IMR-90 (cell line): ENCODE measurements around the gene FGA. TPM values are rescaled to one million over a fixed set of nuclear protein-coding genes. Genes with fewer than 3 reads are reported as not detected.

Source experiments
- ATAC-seq: fragments of 200-7000 bp; cut with Tn5 transposase; 2 replicates; pipeline ENCODE4 v1.9.1; 2020; ENCODE audit warnings: low read depth, mild to moderate bottlenecking, moderate library complexity
- BruUV-seq: library from RNA; stranded (reverse); fragments of 400-500 nt; replicated peaks from 2 replicates; lab custom pipeline; 2021; lab: Mats Ljungman, UMichigan
- CTCF ChIA-PET: fragments of 300-600 bp; formaldehyde crosslinking; extraction: SDS; loops from one replicate; lab custom pipeline; 2021; ENCODE audit warnings: antibody characterized with exemption; lab: Yijun Ruan, JAX
- POLR2A ChIA-PET: fragments of 300-600 bp; sonication (Branson Sonifier 250); formaldehyde crosslinking; loops from one replicate; lab custom pipeline; 2022; ENCODE audit warnings: antibody characterized with exemption; ENCODE audit not compliant: unreplicated experiment; lab: Charles Lee
- DNase-seq: peaks from one replicate; pipeline ENCODE4 v3.0.0; 2013
- H2AFZ ChIP-seq: replicated peaks from 2 replicates; pipeline ENCODE3; 2013; ENCODE audit warnings: low read length, mild to moderate bottlenecking; ENCODE audit not compliant: poor library complexity
- H2AK5ac ChIP-seq: 2 replicates; pipeline ENCODE4 v1.6.1; 2013; ENCODE audit warnings: low read depth, low read length, inconsistent platforms
- H2AK9ac ChIP-seq: replicated peaks from 2 replicates; pipeline ENCODE3; 2013; ENCODE audit warnings: mild to moderate bottlenecking, low read depth, low read length, moderate library complexity; ENCODE audit not compliant: poor library complexity
- H2BK120ac ChIP-seq: 2 replicates; pipeline ENCODE4 v1.6.1; 2013; ENCODE audit warnings: low read depth, low read length, inconsistent platforms
- H2BK15ac ChIP-seq: 3 replicates; pipeline ENCODE4 v1.6.1; 2013; ENCODE audit warnings: low read depth, low read length, inconsistent platforms
- H2BK20ac ChIP-seq: 2 replicates; pipeline ENCODE4 v1.6.1; 2013; ENCODE audit warnings: low read depth, mild to moderate bottlenecking, inconsistent platforms, low read length, moderate library complexity
- H2BK5ac ChIP-seq: 2 replicates; pipeline ENCODE4 v1.6.1; 2013; ENCODE audit warnings: mild to moderate bottlenecking, low read depth, low read length, inconsistent platforms; ENCODE audit not compliant: poor library complexity, severe bottlenecking
- H3K14ac ChIP-seq: replicated peaks from 2 replicates; pipeline ENCODE4 v1.6.1; 2013; ENCODE audit warnings: low read depth, low read length, inconsistent platforms
- H3K18ac ChIP-seq: 2 replicates; pipeline ENCODE4 v1.6.1; 2013; ENCODE audit warnings: low read depth, low read length, control low read depth
- H3K23ac ChIP-seq: 2 replicates; pipeline ENCODE4 v1.6.1; 2013; ENCODE audit warnings: low read depth, low read length, inconsistent platforms
- H3K27ac ChIP-seq: 2 replicates; pipeline ENCODE4 v1.5.1; 2013; ENCODE audit warnings: mild to moderate bottlenecking, control low read depth, low read length; ENCODE audit not compliant: insufficient read depth
- H3K27me3 ChIP-seq: 2 replicates; pipeline ENCODE4 v1.6.1; 2013; ENCODE audit warnings: low read length; ENCODE audit not compliant: control insufficient read depth, insufficient read depth
- H3K36me3 ChIP-seq: 2 replicates; pipeline ENCODE4 v1.6.1; 2013; ENCODE audit warnings: low read length, mixed read lengths; ENCODE audit not compliant: control insufficient read depth, insufficient read depth
- H3K4ac ChIP-seq: 2 replicates; pipeline ENCODE4 v1.6.1; 2013; ENCODE audit warnings: low read depth, low read length, inconsistent platforms
- H3K4me1 ChIP-seq: 2 replicates; pipeline ENCODE4 v1.6.1; 2013; ENCODE audit warnings: low read length, mixed read lengths; ENCODE audit not compliant: control insufficient read depth, insufficient read depth
- H3K4me2 ChIP-seq: 2 replicates; pipeline ENCODE4 v1.6.1; 2013; ENCODE audit warnings: low read depth, mild to moderate bottlenecking, control low read depth, low read length, moderate library complexity
- H3K4me3 ChIP-seq: 2 replicates; pipeline ENCODE4 v1.5.1; 2013; ENCODE audit warnings: low read depth, mild to moderate bottlenecking, control low read depth, low read length, moderate library complexity; ENCODE audit not compliant: insufficient read depth
- H3K56ac ChIP-seq: 2 replicates; pipeline ENCODE4 v1.6.1; 2013; ENCODE audit warnings: low read length, inconsistent platforms; ENCODE audit not compliant: insufficient read depth; ENCODE audit errors: extremely low read depth
- H3K79me1 ChIP-seq, 2 experiments: 2 replicates each; pipeline ENCODE4 v1.6.1; 2013; ENCODE audit warnings: low read length in 2 of 2, inconsistent platforms in 1 of 2, low read depth in 1 of 2
- H3K9ac ChIP-seq: 2 replicates; pipeline ENCODE4 v1.6.1; 2013; ENCODE audit warnings: low read depth, low read length, control low read depth
- H3K9me1 ChIP-seq: 2 replicates; pipeline ENCODE4 v1.6.1; 2013; ENCODE audit warnings: low read length, inconsistent platforms; ENCODE audit not compliant: insufficient read depth
- H3K9me3 ChIP-seq: 2 replicates; pipeline ENCODE4 v1.6.1; 2013; ENCODE audit warnings: low read length; ENCODE audit not compliant: control insufficient read depth, insufficient read depth
- H4K20me1 ChIP-seq: 2 replicates; pipeline ENCODE4 v1.6.1; 2013; ENCODE audit warnings: low read length, inconsistent platforms; ENCODE audit not compliant: insufficient read depth
- H4K5ac ChIP-seq: 2 replicates; pipeline ENCODE4 v1.6.1; 2013; ENCODE audit warnings: mild to moderate bottlenecking, low read depth, low read length, control low read depth
- H4K8ac ChIP-seq, 2 experiments: 2 replicates each; pipeline ENCODE4 v1.6.1; 2013; ENCODE audit warnings: low read depth in 2 of 2, low read length in 2 of 2, control low read depth in 1 of 2, inconsistent platforms in 1 of 2
- H4K91ac ChIP-seq: 2 replicates; pipeline ENCODE4 v1.6.1; 2013; ENCODE audit warnings: low read depth, low read length, inconsistent platforms; ENCODE audit not compliant: insufficient read depth
- BHLHE40 ChIP-seq: fragments of 150-350 bp; IDR thresholded peaks from 2 replicates; pipeline ENCODE4 v1.6.1; 2016; ENCODE audit warnings: mild to moderate bottlenecking, low read depth, low read length
- CEBPB ChIP-seq: IDR thresholded peaks from 2 replicates; pipeline ENCODE4 v1.6.1; 2012; ENCODE audit warnings: low read depth, low read length, improper control_type of control experiment
- WGBS, 2 experiments: methylation state at CpG; one replicate each; pipeline versions ENCODE4 v1.1.5 to v1.1.7; 2013; ENCODE audit warnings: missing lambda C conversion rate in 2 of 2; ENCODE audit not compliant: insufficient read length in 1 of 2; ENCODE audit errors: extremely low coverage in 2 of 2; 5-methylcytosine and 5-hydroxymethylcytosine counted together
- dilution Hi-C: fragments of 300-500 bp; cut with HindIII; formaldehyde crosslinking; loops from one replicate; pipeline ENCODE4 v1.14.3; 2018; ENCODE audit warnings: low sequenced_read_pairs; ENCODE audit not compliant: unreplicated experiment
- in situ Hi-C: fragments of 300-500 bp; cut with MboI; formaldehyde crosslinking; loops from 3 replicates; pipeline ENCODE4 v1.14.3; 2019; ENCODE audit warnings: low sequenced_read_pairs, inconsistent platforms, mixed read lengths
- intact Hi-C: fragments of 100-400 bp; cut with micrococcal nuclease; formaldehyde crosslinking; loops from 2 replicates; pipeline ENCODE4 v1.10.0; 2022
- polyA plus RNA-seq, 3 experiments: library from polyadenylated mRNA; depleted of rRNA; stranded (reverse); fragments of >200 nt; gene quantifications; 2 replicates each; pipeline ENCODE4 v1.2.3, GENCODE V29; 2012; ENCODE audit warnings: low replicate concordance in 1 of 3
- total RNA-seq: library from RNA; depleted of rRNA; stranded (reverse); fragments of >200 nt; gene quantifications from 2 replicates; pipeline ENCODE4 v1.2.3, GENCODE V29; 2012
- TF ChIP-seq, protein P1 (sequence below): conservative IDR thresholded peaks from 2 replicates; pipeline ENCODE4 v1.5.1; 2012; ENCODE audit warnings: mild to moderate bottlenecking, low read depth, low read length, improper control_type of control experiment

Gene FGA
- total and polyA plus RNA-seq, 2 of the 4 experiments (the other 2 are of a cell fraction): not detected

DNA sequence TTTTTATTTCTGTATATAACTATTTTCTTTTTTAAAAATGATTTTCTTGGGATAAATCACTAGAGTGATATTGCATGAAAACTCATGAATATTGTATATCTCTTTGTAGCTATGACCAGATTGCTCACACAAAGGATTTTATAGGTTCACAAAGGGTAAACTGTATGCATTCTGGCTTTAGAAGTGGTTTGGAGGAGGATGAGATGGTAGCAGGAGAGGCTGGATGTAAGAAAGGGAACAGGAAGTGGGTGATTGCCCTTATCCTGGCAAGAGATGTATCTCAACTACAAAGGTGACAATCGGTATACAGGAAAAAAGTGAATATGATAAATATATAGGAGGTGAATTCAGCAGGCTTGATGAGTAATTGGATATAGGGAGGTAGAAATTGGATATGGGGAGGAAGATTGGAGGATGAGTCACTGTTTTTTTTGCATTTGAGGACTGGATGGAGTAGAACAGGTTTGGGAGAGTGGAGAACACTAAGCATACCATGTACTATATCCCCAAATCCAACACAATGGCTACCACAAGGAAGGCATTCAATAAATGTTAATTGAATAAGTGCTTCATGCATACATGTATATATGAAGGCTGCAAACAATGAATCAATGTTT lies 12.0 kb upstream of the FGA start:
- H3K79me1 ChIP-seq: no peaks in the 10 kb centered on the region
- no peak overlapping the region for H2BK20ac ChIP-seq
- no TSS peak for BruUV-seq
- no peak overlapping the region for H3K27ac ChIP-seq
- no peak overlapping the region for H3K14ac ChIP-seq
- ChIA-PET POLR2A (no interaction called here), CTCF (no interaction called here)
- no peak overlapping the region for H3K4me3 ChIP-seq
- no peaks in the 10 kb centered on the region for H3K4me1 ChIP-seq
- ATAC-seq (no peak), DNase-seq (no peak)
- no peaks in the 10 kb centered on the region for H3K27me3 ChIP-seq
- H2BK15ac ChIP-seq: no peak overlapping the region
- no peaks in the 10 kb centered on the region for H3K9me3 ChIP-seq
- H3K4ac ChIP-seq: no peak overlapping the region
- no peak overlapping the region for H4K8ac ChIP-seq
- H4K5ac ChIP-seq: no peak overlapping the region
- H2AFZ ChIP-seq: no peak overlapping the region
- no peaks in the 10 kb centered on the region for H3K36me3 ChIP-seq
- no peak overlapping the region for H3K23ac ChIP-seq
- H2AK5ac ChIP-seq: no peak overlapping the region
- dilution Hi-C loops: no loop called here
- in situ Hi-C loops: no loop called here
- H3K9ac ChIP-seq: no peak overlapping the region
- H4K20me1 ChIP-seq: no peaks in the 10 kb centered on the region
- H2AK9ac ChIP-seq: no peak overlapping the region
- H3K4me2 ChIP-seq: no peak overlapping the region
- H2BK5ac ChIP-seq: no peak overlapping the region
- no peak overlapping the region for H3K18ac ChIP-seq
- no peaks in the 10 kb centered on the region for H3K9me1 ChIP-seq
- no peak overlapping the region for H3K56ac ChIP-seq
- WGBS, 2 experiments: 100% methylated on average over 1 of the region's 1 CpG; no CpG with 5 or more reads in 1 of the 2 experiments
- no peak overlapping the region for H4K91ac ChIP-seq
- no peak overlapping the region for H2BK120ac ChIP-seq
- TF ChIP-seq BHLHE40 (no peak), CEBPB (no peak)
- TF ChIP-seq, protein P1, sequence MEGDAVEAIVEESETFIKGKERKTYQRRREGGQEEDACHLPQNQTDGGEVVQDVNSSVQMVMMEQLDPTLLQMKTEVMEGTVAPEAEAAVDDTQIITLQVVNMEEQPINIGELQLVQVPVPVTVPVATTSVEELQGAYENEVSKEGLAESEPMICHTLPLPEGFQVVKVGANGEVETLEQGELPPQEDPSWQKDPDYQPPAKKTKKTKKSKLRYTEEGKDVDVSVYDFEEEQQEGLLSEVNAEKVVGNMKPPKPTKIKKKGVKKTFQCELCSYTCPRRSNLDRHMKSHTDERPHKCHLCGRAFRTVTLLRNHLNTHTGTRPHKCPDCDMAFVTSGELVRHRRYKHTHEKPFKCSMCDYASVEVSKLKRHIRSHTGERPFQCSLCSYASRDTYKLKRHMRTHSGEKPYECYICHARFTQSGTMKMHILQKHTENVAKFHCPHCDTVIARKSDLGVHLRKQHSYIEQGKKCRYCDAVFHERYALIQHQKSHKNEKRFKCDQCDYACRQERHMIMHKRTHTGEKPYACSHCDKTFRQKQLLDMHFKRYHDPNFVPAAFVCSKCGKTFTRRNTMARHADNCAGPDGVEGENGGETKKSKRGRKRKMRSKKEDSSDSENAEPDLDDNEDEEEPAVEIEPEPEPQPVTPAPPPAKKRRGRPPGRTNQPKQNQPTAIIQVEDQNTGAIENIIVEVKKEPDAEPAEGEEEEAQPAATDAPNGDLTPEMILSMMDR: no peak
- intact Hi-C loops: no loop called here
